NOMO-1 treated with dmso at 0.1 percent for 144 hours (cell line): ENCODE data around the gene ANGPTL2.

Source experiments
- DNase-seq: peaks from one replicate; lab custom pipeline; 2025; ENCODE audit not compliant: unreplicated experiment; lab: John Stamatoyannopoulos, UW

Gene ANGPTL2

GRCh38 chr9:127118597-127119319 lies 3.7 kb downstream of the ANGPTL2 start:
- DNase-seq: no peak

DNA sequence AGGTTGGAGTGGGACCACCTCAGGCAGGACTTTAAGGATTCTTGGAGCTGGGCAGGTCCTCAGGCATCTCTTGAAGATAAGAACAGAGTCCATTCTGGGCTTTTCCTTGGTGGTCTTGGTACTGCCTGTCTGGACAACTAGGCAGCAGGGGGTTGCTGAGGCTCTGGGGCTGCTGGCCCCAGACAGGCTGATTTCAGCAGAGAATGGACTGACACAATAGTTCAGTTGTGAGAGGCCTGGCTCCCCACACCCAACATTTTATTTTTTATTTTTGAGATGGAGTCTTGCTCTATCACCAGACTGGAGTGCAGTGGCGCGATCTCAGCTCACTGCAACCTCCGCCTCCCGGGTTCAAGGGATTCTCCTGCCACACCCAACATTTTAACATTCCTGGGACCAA lies 4.6 kb downstream of the ANGPTL2 start:
- no peak for DNase-seq

DNA sequence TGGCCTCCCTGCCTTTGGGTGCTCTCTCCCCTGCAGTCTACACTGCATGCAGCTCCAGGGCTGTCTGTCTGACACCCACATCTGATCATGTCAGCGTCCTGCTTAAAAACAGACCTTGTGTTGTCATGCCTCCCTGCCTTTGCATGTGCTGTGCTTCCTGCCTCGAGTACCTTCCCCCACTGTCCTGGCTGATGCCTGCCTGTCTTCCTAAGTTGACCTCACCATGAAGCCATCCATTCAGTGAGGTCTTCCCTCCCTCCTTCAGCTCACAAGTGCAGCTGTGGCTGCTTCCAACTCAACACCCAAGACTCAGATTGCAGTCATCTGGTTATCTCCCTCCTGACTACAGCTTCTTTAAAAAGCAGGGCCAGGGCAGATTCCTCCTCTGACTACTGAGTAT lies 5.5 kb downstream of the ANGPTL2 start:
- DNase-seq: no peak

GRCh38 chr9:127116088-127116726 lies 6.2 kb downstream of the ANGPTL2 start:
- no peak for DNase-seq

DNA sequence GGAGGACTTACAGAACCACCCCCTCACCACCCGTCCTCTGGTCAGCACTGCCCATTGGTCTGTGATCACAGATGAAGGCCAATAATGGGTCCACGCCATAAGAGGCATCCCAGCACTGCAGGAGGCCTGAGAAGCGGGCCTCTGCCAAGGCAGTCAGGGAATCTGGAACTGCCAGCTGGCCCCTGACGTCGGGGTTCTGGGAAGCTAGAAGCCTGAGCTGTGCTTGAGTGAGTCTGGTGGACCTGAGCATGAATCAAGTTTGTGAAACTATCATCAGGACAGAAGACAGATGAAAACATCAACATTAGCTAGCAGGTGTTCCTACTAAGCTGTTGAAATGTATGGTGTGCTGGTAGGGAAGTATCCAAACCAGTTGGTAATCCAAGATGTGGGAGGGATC lies 7.8 kb downstream of the ANGPTL2 start:
- DNase-seq: no peak

DNA sequence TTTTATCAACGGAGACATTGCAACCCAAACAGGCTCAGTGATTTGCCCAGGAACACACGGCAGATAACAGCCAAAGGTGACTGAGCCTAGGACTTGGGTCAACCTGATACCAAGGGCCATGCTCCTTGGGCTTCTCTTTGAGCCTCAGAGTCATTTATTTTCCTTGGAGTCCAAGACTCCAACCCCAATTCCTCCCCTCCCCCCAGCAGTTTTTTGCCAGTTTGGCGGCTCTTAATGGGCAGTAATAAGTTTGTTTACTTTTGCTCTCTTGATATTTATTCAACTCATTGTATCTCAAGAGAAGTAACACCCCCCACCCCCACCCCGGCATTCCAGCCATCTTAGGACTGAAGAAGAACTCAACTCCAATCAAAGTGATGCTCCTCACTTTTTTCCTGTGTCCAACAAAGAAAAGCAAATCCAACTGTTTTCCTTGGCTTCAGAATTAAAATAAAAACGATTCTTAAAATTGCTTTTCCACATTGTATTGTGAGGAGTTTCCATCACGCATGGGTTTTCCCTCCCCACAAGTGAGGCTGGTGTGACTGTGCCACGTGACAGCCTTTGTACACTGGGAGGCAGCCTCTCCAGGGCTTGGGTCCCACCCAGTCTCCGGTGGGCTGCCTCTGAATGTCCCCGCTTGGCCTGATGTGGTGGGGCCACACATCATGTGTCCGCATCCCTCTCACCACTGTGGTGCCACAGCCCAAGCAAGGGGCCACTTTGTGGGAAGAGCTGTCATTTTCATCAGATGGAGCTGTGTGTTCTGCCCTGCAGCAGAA lies 9.1 kb downstream of the ANGPTL2 start:
- DNase-seq: no peak

GRCh38 chr9:127112735-127113161 lies 9.7 kb downstream of the ANGPTL2 start:
- DNase-seq: no peak

DNA sequence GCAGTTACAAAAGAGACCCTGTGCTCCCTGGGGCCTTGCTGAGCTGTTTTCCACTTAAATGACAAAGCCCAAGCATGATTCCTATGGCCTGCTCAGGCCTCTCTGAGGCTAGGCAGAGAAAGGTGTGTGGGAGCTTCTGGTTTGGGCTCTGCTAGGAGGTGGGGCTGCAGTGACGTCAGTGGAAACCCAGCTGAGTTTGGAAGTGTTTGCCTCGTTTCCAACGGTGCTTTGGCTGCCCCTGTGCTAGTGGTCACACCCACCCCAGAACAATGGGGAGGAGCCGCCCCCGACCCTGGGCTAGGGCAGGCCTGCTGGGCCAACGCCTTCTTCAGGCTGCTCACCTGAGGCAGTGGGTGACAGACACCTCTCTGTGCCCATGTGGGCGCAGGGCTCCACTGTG lies 10.4 kb downstream of the ANGPTL2 start:
- DNase-seq: no peak

DNA sequence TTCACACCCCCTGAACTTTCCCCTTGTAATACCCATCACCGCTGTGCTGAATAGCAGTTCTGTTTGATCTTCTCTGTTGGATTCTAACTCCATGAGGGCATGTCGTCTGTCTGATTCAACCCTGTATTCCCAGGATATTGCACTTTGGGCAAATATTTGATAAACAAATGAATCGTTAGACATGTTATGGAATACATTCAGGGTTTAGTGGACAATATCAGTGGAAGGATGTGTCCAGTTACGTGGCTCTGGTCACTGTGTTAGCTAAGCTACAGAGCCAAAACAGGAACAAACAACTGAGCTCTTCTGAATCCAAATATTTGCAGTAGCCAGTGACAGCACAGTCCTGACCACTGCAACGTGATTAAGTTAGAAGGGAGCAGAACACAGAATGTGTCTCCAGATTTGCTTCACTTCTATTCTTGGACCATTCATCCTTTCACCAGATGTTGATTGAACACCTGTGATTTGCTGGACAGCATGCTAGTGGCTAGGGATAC lies 13.2 kb downstream of the ANGPTL2 start:
- no peak for DNase-seq

DNA sequence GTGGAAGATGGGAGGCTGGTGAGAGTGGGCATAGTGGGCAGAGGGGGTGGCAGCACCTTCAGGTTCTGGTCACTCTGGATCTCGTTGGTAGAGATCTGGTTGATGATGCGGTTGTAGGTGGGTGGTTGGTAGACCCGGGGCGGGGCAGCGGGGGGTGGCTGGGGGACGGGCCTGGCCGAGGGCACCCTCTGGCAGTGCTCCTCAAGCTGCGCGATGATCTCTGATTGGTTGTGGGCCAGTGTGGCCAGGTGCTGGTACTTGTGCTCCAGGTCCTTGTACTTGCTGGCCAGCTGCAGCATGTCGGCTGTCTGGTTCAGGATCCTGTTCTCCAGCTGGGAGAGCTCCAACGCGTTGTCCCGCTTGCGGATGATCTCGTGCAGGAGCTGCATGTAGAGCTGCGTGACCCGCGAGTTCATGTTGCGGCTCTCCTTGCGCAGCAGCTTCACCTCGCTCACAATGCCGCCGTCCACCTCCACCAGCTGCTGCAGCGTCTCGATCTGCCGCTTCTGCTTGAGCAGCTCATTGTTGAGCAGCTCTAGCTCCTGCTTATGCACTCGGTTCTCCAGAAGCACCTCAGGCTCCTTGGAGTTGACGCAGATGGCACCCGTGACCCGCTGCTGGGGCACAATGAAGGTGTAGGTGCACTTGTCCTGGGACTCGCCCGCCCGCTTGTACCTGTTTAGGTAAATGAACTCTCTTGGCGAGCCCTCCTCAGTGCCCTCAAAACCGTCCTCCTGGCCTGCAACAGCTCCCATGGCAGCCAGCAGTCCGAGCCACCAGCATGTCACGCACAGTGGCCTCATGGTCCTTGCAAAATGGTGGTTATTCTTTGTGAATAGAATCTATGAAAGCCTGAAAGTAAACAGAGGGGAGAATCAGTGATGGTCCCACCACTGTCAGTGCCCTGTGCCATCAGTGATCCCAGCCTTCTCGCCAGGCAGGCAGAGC lies 14.2 kb downstream of the ANGPTL2 start:
- DNase-seq: no peak

DNA sequence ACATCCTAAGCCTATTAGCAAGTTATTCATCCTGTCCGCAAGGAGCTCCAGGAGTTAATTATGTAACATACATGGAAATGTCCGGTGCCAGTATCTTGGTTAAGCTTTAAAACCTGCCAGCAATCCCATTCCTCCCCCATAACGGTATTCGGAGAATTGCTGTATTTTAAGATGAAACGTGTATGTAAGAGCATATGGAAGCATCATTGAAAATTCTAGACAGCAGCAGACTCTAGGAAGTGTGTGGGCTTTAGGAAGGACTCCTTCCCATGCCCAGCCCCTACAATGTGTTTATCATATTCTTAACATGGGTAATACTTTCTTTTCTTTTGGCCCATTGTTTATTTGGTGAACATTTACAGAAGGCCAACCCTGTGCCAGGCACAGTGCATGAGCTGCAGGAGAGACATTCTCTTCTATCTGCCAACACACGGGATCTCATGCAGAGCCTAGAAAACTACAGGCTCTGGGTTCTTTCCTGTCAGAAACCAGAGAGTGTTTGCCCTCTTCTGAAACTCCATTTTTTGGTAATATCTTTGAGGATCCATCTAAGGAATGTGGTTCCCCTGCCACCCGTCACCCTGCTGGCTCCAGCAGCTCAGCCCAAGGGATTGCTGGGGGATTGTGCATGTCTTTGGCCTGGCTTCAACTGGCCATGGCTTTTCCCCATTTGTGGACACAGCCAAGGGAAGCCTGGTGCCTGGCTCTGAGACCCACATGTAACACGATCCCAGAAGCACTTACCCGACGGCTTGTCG lies 15.1 kb downstream of the ANGPTL2 start:
- DNase-seq: no peak

DNA sequence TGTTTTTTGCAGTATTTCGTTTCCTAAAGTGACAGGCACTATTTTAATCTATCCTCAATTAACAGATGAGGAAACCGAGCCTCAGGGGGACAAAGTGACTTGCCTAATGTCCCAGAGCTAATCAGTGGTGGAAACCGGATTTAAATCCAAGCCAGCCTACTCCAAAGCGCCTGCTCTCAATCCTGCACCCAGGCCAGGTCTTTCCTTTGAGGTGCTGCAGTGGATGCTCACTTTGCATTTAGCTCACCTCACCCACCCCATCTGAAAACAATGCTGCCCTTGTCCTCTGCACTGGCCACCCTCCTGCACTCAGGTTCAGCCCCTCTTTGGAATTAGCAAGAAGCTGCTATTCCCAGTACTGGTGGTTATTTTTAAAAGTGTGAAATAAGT lies 16.0 kb downstream of the ANGPTL2 start:
- no peak for DNase-seq

- DNase-seq: no peak
Measured at GRCh38 chr9:127105805-127106465, 16.5 kb downstream of the ANGPTL2 start.

DNA sequence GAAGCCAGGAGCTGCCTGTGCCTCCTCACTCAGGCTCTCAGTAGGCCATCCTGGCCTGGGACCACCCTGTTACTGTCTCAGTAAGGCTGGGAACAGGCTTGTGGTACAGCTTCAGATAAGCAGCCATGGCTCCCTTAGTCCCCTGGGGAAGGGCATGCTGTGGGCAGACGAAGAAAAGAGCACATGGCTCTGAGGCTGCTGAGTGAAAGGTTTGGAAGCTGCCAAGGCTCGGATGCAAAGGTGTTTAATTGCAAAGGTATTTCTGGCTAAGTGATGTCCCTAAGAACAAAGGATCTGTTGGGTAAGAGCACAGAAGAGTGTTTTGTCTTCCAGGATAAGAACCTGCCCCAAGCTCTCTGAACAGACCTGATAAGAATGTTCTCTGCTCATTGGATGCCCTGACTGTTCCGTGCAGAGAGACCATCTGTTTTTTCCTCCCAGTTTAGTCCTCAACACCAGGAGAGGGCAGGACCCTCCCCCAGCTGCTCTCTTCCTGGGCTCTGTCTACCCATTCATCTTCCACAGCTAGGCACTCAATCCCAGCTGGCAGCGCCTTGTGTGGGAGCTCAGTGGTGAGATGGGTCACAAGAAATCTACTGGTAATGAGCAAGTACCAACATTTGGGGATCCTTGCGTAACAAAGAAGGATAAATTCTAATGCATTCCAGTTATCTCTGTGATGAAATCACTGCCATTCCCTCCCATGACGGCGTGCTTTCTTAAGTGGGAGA lies 17.7 kb downstream of the ANGPTL2 start:
- DNase-seq: no peak

DNA sequence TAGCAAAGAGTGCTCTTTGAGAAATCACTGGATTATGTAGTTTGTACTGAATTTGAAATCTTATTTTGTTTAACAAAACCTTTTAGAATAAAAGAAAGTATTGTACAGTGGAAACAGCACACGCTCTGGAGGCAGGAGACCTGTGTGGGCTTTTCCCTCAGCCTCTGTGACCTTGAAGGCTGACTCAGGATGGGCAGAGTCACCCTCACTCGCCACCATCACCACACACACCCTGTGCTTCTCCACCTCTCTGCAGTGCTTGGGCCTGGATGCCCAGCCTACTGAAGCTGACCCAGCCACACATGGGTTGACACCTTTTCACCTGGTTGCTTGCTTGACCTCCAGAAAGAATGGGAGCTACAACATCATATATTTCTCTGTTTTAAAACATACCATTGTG lies 19.6 kb downstream of the ANGPTL2 start:
- DNase-seq: no peak

DNA sequence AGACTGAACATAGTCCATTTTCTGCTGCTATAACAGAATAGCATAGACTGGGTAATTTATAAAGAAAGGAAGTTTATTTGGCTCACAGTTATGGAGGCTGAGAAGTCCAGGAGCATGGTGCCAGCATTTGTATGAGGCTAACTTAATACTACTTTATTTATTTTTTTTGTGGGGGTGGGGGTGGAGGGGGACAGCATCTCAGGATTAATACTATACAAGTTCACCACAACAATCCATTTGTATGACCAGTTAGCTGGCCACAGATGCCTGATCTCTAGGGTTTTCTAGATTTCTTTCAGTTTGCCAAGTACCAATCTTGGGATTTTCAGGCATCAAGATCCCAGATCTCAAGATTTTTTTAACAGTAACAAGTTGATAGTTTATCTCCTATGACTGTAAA lies 20.3 kb downstream of the ANGPTL2 start:
- DNase-seq: no peak

- no peak for DNase-seq
Measured at GRCh38 chr9:127099664-127100063, 22.8 kb downstream of the ANGPTL2 start.

- no peak for DNase-seq
Measured at GRCh38 chr9:127098916-127099553, 23.4 kb downstream of the ANGPTL2 start.
